Karpas-422 (cell line): ENCODE data around the gene ESCO1. TPM values are rescaled to one million over a fixed set of nuclear protein-coding genes. Genes with fewer than 3 reads are reported as not detected.

ENCODE experiments used
- DNase-seq: peaks from one replicate; pipeline ENCODE4 v3.0.0-alpha.2; 2015
- H2AFZ ChIP-seq: fragments of 200-600 bp; sonication (generic); 2 replicates; pipeline ENCODE4 v1.6.1; 2014; ENCODE audit warnings: antibody characterized with exemption, low read length, mixed read lengths
- H3K27ac ChIP-seq: fragments of 200-600 bp; sonication (generic); 2 replicates; pipeline ENCODE4 v1.5.1; 2014; ENCODE audit warnings: mild to moderate bottlenecking, low read length, moderate library complexity
- H3K27me3 ChIP-seq: fragments of 200-600 bp; sonication (generic); 2 replicates; pipeline ENCODE4 v1.6.1; 2014; ENCODE audit warnings: low read length, mixed read lengths
- H3K36me3 ChIP-seq: fragments of 200-600 bp; sonication (generic); 2 replicates; pipeline ENCODE4 v1.6.1; 2014; ENCODE audit warnings: low read length, mixed read lengths; ENCODE audit not compliant: insufficient read depth
- H3K4me1 ChIP-seq: fragments of 200-600 bp; sonication (generic); 2 replicates; pipeline ENCODE4 v1.6.1; 2014; ENCODE audit warnings: mild to moderate bottlenecking, low read length, mixed read lengths
- H3K4me2 ChIP-seq: fragments of 200-600 bp; sonication (generic); 2 replicates; pipeline ENCODE4 v1.6.1; 2014; ENCODE audit warnings: low read length, low read depth, mild to moderate bottlenecking; ENCODE audit not compliant: poor library complexity, severe bottlenecking
- H3K4me3 ChIP-seq: fragments of 200-600 bp; sonication (generic); 2 replicates; pipeline ENCODE4 v1.5.1; 2014; ENCODE audit warnings: mild to moderate bottlenecking, antibody characterized with exemption, low read length, mixed read lengths
- H3K79me2 ChIP-seq: fragments of 200-600 bp; sonication (generic); 2 replicates; pipeline ENCODE4 v1.6.1; 2014; ENCODE audit warnings: mild to moderate bottlenecking, low read length, mixed read lengths
- H3K9ac ChIP-seq: fragments of 200-600 bp; sonication (generic); 2 replicates; pipeline ENCODE4 v1.6.0; 2014; ENCODE audit warnings: low read length
- H3K9me2 ChIP-seq: fragments of 200-600 bp; sonication (generic), shearing (Covaris generic); replicated peaks from 2 replicates; pipeline ENCODE4 v1.6.0; 2014; ENCODE audit warnings: mild to moderate bottlenecking, low read length, moderate library complexity; ENCODE audit not compliant: insufficient read depth
- H3K9me3 ChIP-seq: fragments of 300-700, 200-600 bp; sonication (generic); 2 replicates; pipeline ENCODE4 v1.6.1; 2014; ENCODE audit warnings: low read length, mixed read lengths
- H4K20me1 ChIP-seq: fragments of 200-600 bp; sonication (generic); 2 replicates; pipeline ENCODE4 v1.6.1; 2014; ENCODE audit warnings: mild to moderate bottlenecking, antibody characterized with exemption, low read length, low read depth; ENCODE audit not compliant: insufficient read depth
- total RNA-seq: library from RNA; depleted of rRNA; stranded (reverse); fragments of >200 nt; shearing (Covaris generic); gene quantifications from 2 replicates; pipeline ENCODE4 v1.2.3, GENCODE V29; 2014; ENCODE audit warnings: low replicate concordance

ESCO1 gene
- total RNA-seq, 1 experiment from 2014 or later = 35.5 TPM

GRCh38 chr18:21557607-21558253, 42.8 kb downstream of the ESCO1 start:
- Histone ChIP-seq H3K27me3 (no peaks in the 10 kb centered on the region), H3K9me2 (no peaks in the 10 kb centered on the region), H3K9ac (no peak overlapping the region), H2AFZ (no peak overlapping the region), H4K20me1 (no peaks in the 10 kb centered on the region), H3K4me1 (peaks cover 6% of the 10 kb centered on the region; the same call in 1 of the 2 replicates), H3K9me3 (no peaks in the 10 kb centered on the region), H3K79me2 (peaks cover 44% of the 10 kb centered on the region), H3K4me2 (no peak overlapping the region), H3K27ac (no peak overlapping the region), H3K4me3 (no peak overlapping the region), H3K36me3 (peaks cover 46% of the 10 kb centered on the region)
- DNase-seq = no peak

- no peaks in the 10 kb centered on the region for H3K9me3 ChIP-seq
- peaks cover 61% of the 10 kb centered on the region for H3K79me2 ChIP-seq
- H3K9me2 ChIP-seq = no peaks in the 10 kb centered on the region
- H3K4me1 ChIP-seq = no peaks in the 10 kb centered on the region
- H3K4me2 ChIP-seq = no peak overlapping the region
- no peaks in the 10 kb centered on the region for H3K27me3 ChIP-seq
- no peak overlapping the region for H2AFZ ChIP-seq
- no peaks in the 10 kb centered on the region for H4K20me1 ChIP-seq
- H3K4me3 ChIP-seq = no peak overlapping the region
- peaks cover 37% of the 10 kb centered on the region for H3K36me3 ChIP-seq
- H3K9ac ChIP-seq = no peak overlapping the region
- no peak overlapping the region for H3K27ac ChIP-seq
- no peak for DNase-seq
Observed at GRCh38 chr18:21550510-21550970, 50.0 kb downstream of the ESCO1 start.

- Histone ChIP-seq H3K27me3 (no peaks in the 10 kb centered on the region), H3K9me2 (no peaks in the 10 kb centered on the region), H4K20me1 (no peaks in the 10 kb centered on the region), H3K4me3 (no peak overlapping the region), H3K4me2 (no peak overlapping the region), H3K9me3 (no peaks in the 10 kb centered on the region), H3K79me2 (peaks cover 58% of the 10 kb centered on the region), H3K27ac (no peak overlapping the region), H3K36me3 (peaks cover 32% of the 10 kb centered on the region), H3K9ac (no peak overlapping the region), H2AFZ (no peak overlapping the region), H3K4me1 (no peaks in the 10 kb centered on the region)
- DNase-seq = no peak
Observed at GRCh38 chr18:21548647-21549046, 51.9 kb downstream of the ESCO1 start.

- H3K79me2 ChIP-seq = peaks cover 60% of the 10 kb centered on the region
- no peak overlapping the region for H2AFZ ChIP-seq
- no peak overlapping the region for H3K27ac ChIP-seq
- no peaks in the 10 kb centered on the region for H4K20me1 ChIP-seq
- H3K4me3 ChIP-seq = no peak overlapping the region
- no peaks in the 10 kb centered on the region for H3K4me1 ChIP-seq
- no peaks in the 10 kb centered on the region for H3K27me3 ChIP-seq
- no peaks in the 10 kb centered on the region for H3K9me2 ChIP-seq
- H3K36me3 ChIP-seq = peaks cover 25% of the 10 kb centered on the region
- no peak overlapping the region for H3K9ac ChIP-seq
- H3K4me2 ChIP-seq = no peak overlapping the region
- no peaks in the 10 kb centered on the region for H3K9me3 ChIP-seq
- no peak for DNase-seq
Observed at GRCh38 chr18:21546423-21546822, 54.1 kb downstream of the ESCO1 start.

- Histone ChIP-seq H3K9me2 (no peaks in the 10 kb centered on the region), H3K79me2 (peaks cover 31% of the 10 kb centered on the region), H3K4me3 (no peak overlapping the region), H3K4me2 (no peak overlapping the region), H3K27ac (no peak overlapping the region), H3K27me3 (no peaks in the 10 kb centered on the region), H3K9me3 (no peaks in the 10 kb centered on the region), H3K36me3 (peaks cover 35% of the 10 kb centered on the region), H3K4me1 (no peaks in the 10 kb centered on the region), H2AFZ (no peak overlapping the region), H4K20me1 (no peaks in the 10 kb centered on the region), H3K9ac (no peak overlapping the region)
- no peak for DNase-seq
Observed at GRCh38 chr18:21538230-21538629, 62.3 kb downstream of the ESCO1 start.

GRCh38 chr18:21534327-21534726, 66.2 kb downstream of the ESCO1 start:
- Histone ChIP-seq H3K79me2 (peaks cover 12% of the 10 kb centered on the region; the same call in 1 of the 2 replicates), H3K4me1 (no peaks in the 10 kb centered on the region), H2AFZ (no peak overlapping the region), H3K9me2 (no peaks in the 10 kb centered on the region), H4K20me1 (no peaks in the 10 kb centered on the region), H3K27ac (no peak overlapping the region), H3K4me3 (no peak overlapping the region), H3K36me3 (peaks cover 58% of the 10 kb centered on the region), H3K9me3 (no peaks in the 10 kb centered on the region), H3K4me2 (no peak overlapping the region), H3K9ac (no peak overlapping the region), H3K27me3 (no peaks in the 10 kb centered on the region)
- no peak for DNase-seq

GRCh38 chr18:21526463-21526862, 74.0 kb downstream of the ESCO1 start:
- H3K79me2 ChIP-seq = peaks cover 8% of the 10 kb centered on the region; the same call in 1 of the 2 replicates
- no peak overlapping the region for H2AFZ ChIP-seq
- no peak overlapping the region for H3K9ac ChIP-seq
- H4K20me1 ChIP-seq = no peaks in the 10 kb centered on the region
- DNase-seq = no peak
- peaks cover 48% of the 10 kb centered on the region for H3K36me3 ChIP-seq
- no peak overlapping the region for H3K4me2 ChIP-seq
- no peaks in the 10 kb centered on the region for H3K4me1 ChIP-seq
- no peaks in the 10 kb centered on the region for H3K9me2 ChIP-seq
- no peaks in the 10 kb centered on the region for H3K9me3 ChIP-seq
- no peak overlapping the region for H3K27ac ChIP-seq
- H3K27me3 ChIP-seq = no peaks in the 10 kb centered on the region
- no peak overlapping the region for H3K4me3 ChIP-seq

- Histone ChIP-seq H3K9me3 (no peaks in the 10 kb centered on the region), H3K27me3 (no peaks in the 10 kb centered on the region)
Observed at GRCh38 chr18:21525916-21526315, 74.6 kb downstream of the ESCO1 start.

More at GRCh38 chr18:21525916-21526315, 74.6 kb downstream of the ESCO1 start:
- Histone ChIP-seq H3K27ac (no peak overlapping the region), H3K9ac (no peak overlapping the region), H3K4me1 (no peaks in the 10 kb centered on the region), H3K4me2 (no peak overlapping the region), H2AFZ (no peak overlapping the region), H3K4me3 (no peak overlapping the region), H3K36me3 (peaks cover 43% of the 10 kb centered on the region), H3K79me2 (peaks cover 8% of the 10 kb centered on the region; the same call in 1 of the 2 replicates), H3K9me2 (no peaks in the 10 kb centered on the region), H4K20me1 (no peaks in the 10 kb centered on the region)
- DNase-seq = no peak
